Liver (tissue), 9 donors: ENCODE data around the gene PARVB. TPM values are rescaled to one million over a fixed set of nuclear protein-coding genes. Genes with fewer than 3 reads are reported as not detected.

Source experiments
- DNase-seq: peaks from one replicate; pipeline ENCODE4 v3.0.0-alpha.2; 2017; ENCODE audit warnings: low spot score
- H3K27ac ChIP-seq, 2 donors: one replicate each; pipeline ENCODE4 v1.7.0; 2013; ENCODE audit warnings: inconsistent platforms in 2 of 2, low read length in 2 of 2, control low read depth in 1 of 2, low read depth in 1 of 2, mild to moderate bottlenecking in 1 of 2
- H3K27me3 ChIP-seq, 4 donors: one replicate each; pipeline versions ENCODE4 v1.6.1 to v1.7.0; 2013; ENCODE audit warnings: low read length in 3 of 4, inconsistent platforms in 1 of 4, mild to moderate bottlenecking in 1 of 4, moderate library complexity in 1 of 4; ENCODE audit not compliant: control insufficient read depth in 4 of 4, insufficient read depth in 4 of 4
- H3K36me3 ChIP-seq, 4 donors: one replicate each; pipeline versions ENCODE4 v1.6.1 to v1.7.0; 2013; ENCODE audit warnings: low read length in 3 of 4, mild to moderate bottlenecking in 3 of 4, low read depth in 1 of 4, moderate library complexity in 1 of 4; ENCODE audit not compliant: control insufficient read depth in 4 of 4, insufficient read depth in 3 of 4
- H3K4me1 ChIP-seq, 4 donors: one replicate each; pipeline versions ENCODE4 v1.6.1 to v1.7.0; 2013; ENCODE audit warnings: low read length in 3 of 4, mild to moderate bottlenecking in 3 of 4, moderate library complexity in 1 of 4; ENCODE audit not compliant: control insufficient read depth in 4 of 4, insufficient read depth in 4 of 4
- H3K4me3 ChIP-seq, 3 donors: one replicate each; pipeline versions ENCODE4 v1.6.1 to v1.7.0; 2013; ENCODE audit warnings: low read length in 3 of 3, control low read depth in 1 of 3, low read depth in 1 of 3, mild to moderate bottlenecking in 1 of 3
- H3K9ac ChIP-seq, 2 donors: one replicate each; pipeline ENCODE4 v1.7.0; 2013; ENCODE audit warnings: low read length in 2 of 2, mild to moderate bottlenecking in 2 of 2, moderate library complexity in 2 of 2, control low read depth in 1 of 2, low read depth in 1 of 2
- H3K9me3 ChIP-seq, 4 donors: one replicate each; pipeline versions ENCODE4 v1.6.1 to v1.7.0; 2013; ENCODE audit warnings: low read length in 3 of 4; ENCODE audit not compliant: control insufficient read depth in 4 of 4
- EGR1 ChIP-seq, 2 donors: IDR thresholded peaks; 2 replicates each; pipeline ENCODE4 v1.6.1; 2016 to 2018; ENCODE audit warnings: antibody characterized with exemption in 2 of 2, low read depth in 2 of 2
- FOXA1 ChIP-seq: IDR thresholded peaks from 2 replicates; pipeline ENCODE4 v1.6.1; 2016; ENCODE audit warnings: antibody characterized with exemption
- FOXA2 ChIP-seq: IDR thresholded peaks from 2 replicates; pipeline ENCODE4 v1.6.1; 2016; ENCODE audit warnings: antibody characterized with exemption
- GABPA ChIP-seq, 2 donors: IDR thresholded peaks in 1 of 2; conservative IDR thresholded peaks in 1 of 2; 2 replicates each; pipeline ENCODE4 v1.6.1; 2016; ENCODE audit warnings: antibody characterized with exemption in 2 of 2, mild to moderate bottlenecking in 1 of 2, moderate library complexity in 1 of 2
- HNF4A ChIP-seq, 2 donors: conservative IDR thresholded peaks; 2 replicates each; pipeline ENCODE4 v1.6.1; 2016; ENCODE audit warnings: antibody characterized with exemption in 2 of 2, mild to moderate bottlenecking in 2 of 2
- HNF4G ChIP-seq: IDR thresholded peaks from 2 replicates; pipeline ENCODE4 v1.6.1; 2016; ENCODE audit warnings: antibody characterized with exemption
- JUND ChIP-seq, 2 donors: IDR thresholded peaks; 2 replicates each; pipeline ENCODE4 v1.6.1; 2016; ENCODE audit warnings: antibody characterized with exemption in 2 of 2
- NR2F2 ChIP-seq: IDR thresholded peaks from 2 replicates; pipeline ENCODE4 v1.6.1; 2016; ENCODE audit warnings: antibody characterized with exemption
- RAD21 ChIP-seq, 2 donors: IDR thresholded peaks; 2 replicates each; pipeline ENCODE4 v1.6.1; 2016; ENCODE audit warnings: antibody characterized with exemption in 2 of 2, mild to moderate bottlenecking in 2 of 2
- RXRA ChIP-seq, 2 donors: IDR thresholded peaks; 2 replicates each; pipeline ENCODE4 v1.6.1; 2017 to 2018; ENCODE audit warnings: antibody characterized with exemption in 2 of 2, mild to moderate bottlenecking in 1 of 2
- SP1 ChIP-seq: IDR thresholded peaks from 2 replicates; pipeline ENCODE4 v1.6.1; 2018; ENCODE audit warnings: antibody characterized with exemption, mild to moderate bottlenecking
- YY1 ChIP-seq: IDR thresholded peaks from 2 replicates; pipeline ENCODE4 v1.6.1; 2016; ENCODE audit warnings: antibody characterized with exemption, mild to moderate bottlenecking
- WGBS: extraction: QIAGEN DNeasy Blood & Tissue Kit; methylation state at CpG from one replicate; pipeline ENCODE4 v1.1.7; 2013; 5-methylcytosine and 5-hydroxymethylcytosine counted together
- polyA plus RNA-seq, 2 donors: library from polyadenylated mRNA; stranded (reverse) in 1 of 2; unstranded in 1 of 2; fragments of 200-250 nt in 1 of 2; fragments of >200 nt in 1 of 2; fragmentation: Nextera tagmentation in 1 of 2; extraction: Ambion mirVana in 1 of 2; gene quantifications; one replicate each; pipeline versions ENCODE4 v1.2.1 to v1.2.3, GENCODE V29; 2013 to 2015
- total RNA-seq, 2 donors: library from RNA; depleted of rRNA; stranded (reverse); fragments of >200 nt; gene quantifications; one replicate each; pipeline ENCODE4 v1.2.3, GENCODE V29; 2014
- TF ChIP-seq, protein P1 (sequence below): IDR thresholded peaks from 2 replicates; pipeline ENCODE4 v1.6.1; 2016; ENCODE audit warnings: antibody characterized with exemption
- TF ChIP-seq, protein P2 (sequence below): IDR thresholded peaks from 2 replicates; pipeline ENCODE4 v1.6.1; 2016; ENCODE audit warnings: antibody characterized with exemption
- TF ChIP-seq, protein P3 (sequence below): IDR thresholded peaks from 2 replicates; pipeline ENCODE4 v1.6.1; 2016; ENCODE audit warnings: antibody characterized with exemption
- TF ChIP-seq, protein P4 (sequence below): IDR thresholded peaks from 2 replicates; pipeline ENCODE4 v1.6.1; 2016; ENCODE audit warnings: antibody characterized with exemption, mild to moderate bottlenecking
- TF ChIP-seq, protein P5 (sequence below): fragments of 150-350 bp; IDR thresholded peaks from 2 replicates; pipeline ENCODE4 v1.5.1; 2017; ENCODE audit warnings: improper control_type of control experiment, low read depth, low read length; ENCODE audit not compliant: missing input control
- donor health status: healthy.
- donor health status: healthy.
- donor health status: healthy.
- donor health status: healthy.
- donor health status: healthy.

PARVB gene
- total and polyA plus RNA-seq, 4 donors = 3.2 to 55.5 (median 17.7) TPM

DNA sequence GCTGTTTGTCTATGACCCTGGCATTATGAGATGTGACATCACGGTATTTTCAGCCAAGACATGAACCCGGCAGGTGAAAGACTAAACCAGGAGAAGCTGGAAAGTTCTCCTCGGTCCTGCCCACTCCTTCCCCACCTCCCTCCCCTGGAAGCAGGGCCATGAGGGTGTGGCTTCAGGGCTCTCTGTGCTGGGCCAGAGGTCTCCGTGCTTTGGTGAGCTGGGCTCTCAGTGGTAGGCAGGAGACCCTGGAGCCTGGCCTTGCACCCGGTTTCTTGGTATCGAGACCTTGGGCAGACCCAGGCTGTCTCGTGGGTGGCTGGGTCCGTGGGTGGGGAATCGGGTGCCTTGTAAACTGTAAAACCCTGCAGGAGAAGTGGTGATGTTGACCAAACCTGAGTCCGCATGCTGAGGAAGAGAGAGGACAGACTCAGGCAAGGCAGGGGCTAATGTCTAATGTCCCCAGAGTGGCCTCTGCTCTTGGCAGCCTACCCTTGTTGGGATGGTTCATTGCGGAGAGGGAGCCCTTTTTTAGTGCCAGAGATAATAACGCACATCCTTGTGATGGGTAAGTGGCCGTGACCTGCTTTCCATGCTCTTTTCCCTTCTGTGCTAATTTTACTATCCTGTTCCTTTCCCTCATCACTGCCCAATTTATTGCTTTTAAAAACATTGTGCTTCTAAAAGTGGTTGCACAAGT lies 108.0 kb downstream of the PARVB start:
- no peak overlapping the region for H3K9ac ChIP-seq
- no peak for DNase-seq
- peaks cover 0 to 7% (median 4%) of the 10 kb centered on the region in 4 donors for H3K36me3 ChIP-seq
- WGBS = 85% methylated on average over 13 of the region's 13 CpGs
- TF ChIP-seq GABPA (IDR thresholded peaks at IDR 0.05 in 1 of 2, conservative IDR thresholded peaks at IDR 0.05 in 1 of 2) = no peak
- TF ChIP-seq, protein P1, sequence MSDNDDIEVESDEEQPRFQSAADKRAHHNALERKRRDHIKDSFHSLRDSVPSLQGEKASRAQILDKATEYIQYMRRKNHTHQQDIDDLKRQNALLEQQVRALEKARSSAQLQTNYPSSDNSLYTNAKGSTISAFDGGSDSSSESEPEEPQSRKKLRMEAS = no peak
- TF ChIP-seq, protein P2, sequence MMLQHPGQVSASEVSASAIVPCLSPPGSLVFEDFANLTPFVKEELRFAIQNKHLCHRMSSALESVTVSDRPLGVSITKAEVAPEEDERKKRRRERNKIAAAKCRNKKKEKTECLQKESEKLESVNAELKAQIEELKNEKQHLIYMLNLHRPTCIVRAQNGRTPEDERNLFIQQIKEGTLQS = no peak
- TF ChIP-seq, protein P3, sequence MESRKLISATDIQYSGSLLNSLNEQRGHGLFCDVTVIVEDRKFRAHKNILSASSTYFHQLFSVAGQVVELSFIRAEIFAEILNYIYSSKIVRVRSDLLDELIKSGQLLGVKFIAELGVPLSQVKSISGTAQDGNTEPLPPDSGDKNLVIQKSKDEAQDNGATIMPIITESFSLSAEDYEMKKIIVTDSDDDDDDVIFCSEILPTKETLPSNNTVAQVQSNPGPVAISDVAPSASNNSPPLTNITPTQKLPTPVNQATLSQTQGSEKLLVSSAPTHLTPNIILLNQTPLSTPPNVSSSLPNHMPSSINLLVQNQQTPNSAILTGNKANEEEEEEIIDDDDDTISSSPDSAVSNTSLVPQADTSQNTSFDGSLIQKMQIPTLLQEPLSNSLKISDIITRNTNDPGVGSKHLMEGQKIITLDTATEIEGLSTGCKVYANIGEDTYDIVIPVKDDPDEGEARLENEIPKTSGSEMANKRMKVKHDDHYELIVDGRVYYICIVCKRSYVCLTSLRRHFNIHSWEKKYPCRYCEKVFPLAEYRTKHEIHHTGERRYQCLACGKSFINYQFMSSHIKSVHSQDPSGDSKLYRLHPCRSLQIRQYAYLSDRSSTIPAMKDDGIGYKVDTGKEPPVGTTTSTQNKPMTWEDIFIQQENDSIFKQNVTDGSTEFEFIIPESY = no peak
- no peak for TF ChIP-seq FOXA2
- no peak for TF ChIP-seq EGR1 (IDR thresholded peaks at IDR 0.05; ENCODE audit: low read depth in 2 of 2)
- no peak for TF ChIP-seq NR2F2
- no peak for TF ChIP-seq JUND (IDR thresholded peaks at IDR 0.05)
- TF ChIP-seq YY1 = no peak
- TF ChIP-seq, protein P4, sequence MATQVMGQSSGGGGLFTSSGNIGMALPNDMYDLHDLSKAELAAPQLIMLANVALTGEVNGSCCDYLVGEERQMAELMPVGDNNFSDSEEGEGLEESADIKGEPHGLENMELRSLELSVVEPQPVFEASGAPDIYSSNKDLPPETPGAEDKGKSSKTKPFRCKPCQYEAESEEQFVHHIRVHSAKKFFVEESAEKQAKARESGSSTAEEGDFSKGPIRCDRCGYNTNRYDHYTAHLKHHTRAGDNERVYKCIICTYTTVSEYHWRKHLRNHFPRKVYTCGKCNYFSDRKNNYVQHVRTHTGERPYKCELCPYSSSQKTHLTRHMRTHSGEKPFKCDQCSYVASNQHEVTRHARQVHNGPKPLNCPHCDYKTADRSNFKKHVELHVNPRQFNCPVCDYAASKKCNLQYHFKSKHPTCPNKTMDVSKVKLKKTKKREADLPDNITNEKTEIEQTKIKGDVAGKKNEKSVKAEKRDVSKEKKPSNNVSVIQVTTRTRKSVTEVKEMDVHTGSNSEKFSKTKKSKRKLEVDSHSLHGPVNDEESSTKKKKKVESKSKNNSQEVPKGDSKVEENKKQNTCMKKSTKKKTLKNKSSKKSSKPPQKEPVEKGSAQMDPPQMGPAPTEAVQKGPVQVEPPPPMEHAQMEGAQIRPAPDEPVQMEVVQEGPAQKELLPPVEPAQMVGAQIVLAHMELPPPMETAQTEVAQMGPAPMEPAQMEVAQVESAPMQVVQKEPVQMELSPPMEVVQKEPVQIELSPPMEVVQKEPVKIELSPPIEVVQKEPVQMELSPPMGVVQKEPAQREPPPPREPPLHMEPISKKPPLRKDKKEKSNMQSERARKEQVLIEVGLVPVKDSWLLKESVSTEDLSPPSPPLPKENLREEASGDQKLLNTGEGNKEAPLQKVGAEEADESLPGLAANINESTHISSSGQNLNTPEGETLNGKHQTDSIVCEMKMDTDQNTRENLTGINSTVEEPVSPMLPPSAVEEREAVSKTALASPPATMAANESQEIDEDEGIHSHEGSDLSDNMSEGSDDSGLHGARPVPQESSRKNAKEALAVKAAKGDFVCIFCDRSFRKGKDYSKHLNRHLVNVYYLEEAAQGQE = no peak
- TF ChIP-seq HNF4G = no peak
- no peak for TF ChIP-seq SP1
- no peak for TF ChIP-seq RAD21 (IDR thresholded peaks at IDR 0.05)
- no peak for TF ChIP-seq FOXA1
- no peak overlapping the region for H3K4me3 ChIP-seq
- H3K4me1 ChIP-seq = peaks cover 0 to 4% (median 0%) of the 10 kb centered on the region in 4 donors
- peaks cover 0 to 3% (median under 1%) of the 10 kb centered on the region in 4 donors for H3K9me3 ChIP-seq
- no peaks in the 10 kb centered on the region for H3K27me3 ChIP-seq
- no peak overlapping the region for H3K27ac ChIP-seq

DNA sequence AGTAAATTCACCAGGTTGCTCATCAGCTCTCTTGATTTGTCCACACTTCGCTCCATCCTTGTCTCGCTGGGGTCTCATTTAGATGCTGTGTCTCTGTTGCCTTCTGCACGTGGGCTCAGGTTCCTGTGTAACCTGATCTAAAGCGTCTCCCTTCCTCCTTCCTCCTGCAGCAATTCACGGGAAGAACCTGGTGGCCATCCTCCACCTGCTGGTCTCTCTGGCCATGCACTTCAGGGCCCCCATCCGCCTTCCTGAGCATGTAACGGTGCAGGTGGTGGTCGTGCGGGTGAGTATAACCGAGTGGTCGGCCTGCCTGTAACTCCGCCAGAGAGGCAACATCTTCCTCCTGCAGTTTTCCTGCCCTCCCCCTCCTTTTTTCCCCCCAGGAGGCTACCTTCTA lies 108.6 kb downstream of the PARVB start:
- Histone ChIP-seq H3K9ac (no peak overlapping the region), H3K27ac (no peak overlapping the region), H3K4me1 (peaks cover 0 to 4% (median 0%) of the 10 kb centered on the region in 4 donors), H3K4me3 (no peak overlapping the region), H3K9me3 (peaks cover 0 to 4% (median 2%) of the 10 kb centered on the region in 4 donors), H3K27me3 (no peaks in the 10 kb centered on the region), H3K36me3 (peaks cover 0 to 7% (median 4%) of the 10 kb centered on the region in 4 donors)
- WGBS = 88% methylated on average over 12 of the region's 12 CpGs
- no peak for DNase-seq
- TF ChIP-seq HNF4A (conservative IDR thresholded peaks at IDR 0.05) = no peak
- no peak for TF ChIP-seq JUND (IDR thresholded peaks at IDR 0.05)
- TF ChIP-seq, protein P2 = no peak
- no peak for TF ChIP-seq SP1
- no peak for TF ChIP-seq FOXA2
- TF ChIP-seq, protein P3 = no peak
- no peak for TF ChIP-seq RAD21 (IDR thresholded peaks at IDR 0.05)
- TF ChIP-seq, protein P4 = no peak
- TF ChIP-seq RXRA (IDR thresholded peaks at IDR 0.05) = no peak
- TF ChIP-seq, protein P5, sequence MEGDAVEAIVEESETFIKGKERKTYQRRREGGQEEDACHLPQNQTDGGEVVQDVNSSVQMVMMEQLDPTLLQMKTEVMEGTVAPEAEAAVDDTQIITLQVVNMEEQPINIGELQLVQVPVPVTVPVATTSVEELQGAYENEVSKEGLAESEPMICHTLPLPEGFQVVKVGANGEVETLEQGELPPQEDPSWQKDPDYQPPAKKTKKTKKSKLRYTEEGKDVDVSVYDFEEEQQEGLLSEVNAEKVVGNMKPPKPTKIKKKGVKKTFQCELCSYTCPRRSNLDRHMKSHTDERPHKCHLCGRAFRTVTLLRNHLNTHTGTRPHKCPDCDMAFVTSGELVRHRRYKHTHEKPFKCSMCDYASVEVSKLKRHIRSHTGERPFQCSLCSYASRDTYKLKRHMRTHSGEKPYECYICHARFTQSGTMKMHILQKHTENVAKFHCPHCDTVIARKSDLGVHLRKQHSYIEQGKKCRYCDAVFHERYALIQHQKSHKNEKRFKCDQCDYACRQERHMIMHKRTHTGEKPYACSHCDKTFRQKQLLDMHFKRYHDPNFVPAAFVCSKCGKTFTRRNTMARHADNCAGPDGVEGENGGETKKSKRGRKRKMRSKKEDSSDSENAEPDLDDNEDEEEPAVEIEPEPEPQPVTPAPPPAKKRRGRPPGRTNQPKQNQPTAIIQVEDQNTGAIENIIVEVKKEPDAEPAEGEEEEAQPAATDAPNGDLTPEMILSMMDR = no peak
- no peak for TF ChIP-seq NR2F2
